ENCODE measurements around the gene CEP85L. TPM values are rescaled to one million over a fixed set of nuclear protein-coding genes. Genes with fewer than 3 reads are reported as not detected.
A peak's percentile ranks its signal among the peaks of the same experiment; 100 is the strongest.

CEP85L gene
- polyA plus RNA-seq, 1 experiment = 7.4 TPM

DNA sequence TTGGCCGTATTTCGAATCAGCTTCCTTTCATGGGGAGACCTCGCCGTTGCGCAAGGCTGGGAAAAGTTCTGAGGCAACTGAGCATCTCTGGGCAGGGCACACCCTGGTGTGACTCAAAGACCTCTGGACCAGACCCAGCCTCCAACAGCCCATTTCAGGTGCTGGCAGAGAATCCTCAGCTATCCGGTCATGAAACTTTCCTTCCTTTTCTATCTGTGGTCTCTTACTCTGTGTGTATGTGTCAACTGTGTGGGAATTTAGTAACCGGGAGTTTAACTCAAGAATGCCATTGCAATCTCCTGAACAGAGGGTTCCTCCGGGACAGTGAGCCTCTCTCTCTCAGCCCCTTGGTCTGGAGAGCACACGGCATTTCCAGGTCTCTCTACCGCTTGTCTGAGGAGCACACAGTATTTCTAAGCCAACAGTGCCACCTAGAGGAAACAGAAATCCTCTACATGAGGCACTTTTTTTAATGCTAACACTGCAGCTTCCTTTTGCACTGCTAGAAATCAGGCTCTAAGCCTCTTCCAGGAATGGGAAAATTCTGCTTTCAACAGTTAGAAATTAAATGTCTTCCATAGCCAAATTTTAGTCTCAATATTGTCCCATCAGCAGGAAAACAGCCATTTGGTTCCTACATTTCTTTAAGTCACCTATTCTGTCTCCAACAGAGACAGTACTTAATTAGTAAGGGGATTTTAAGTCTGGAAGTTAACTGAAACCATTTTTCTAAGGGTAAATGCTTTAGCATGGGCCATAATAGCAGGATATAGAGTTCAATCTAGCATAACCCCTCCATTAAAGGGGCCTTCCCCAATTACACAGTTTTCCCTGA lies 70.6 kb downstream of the CEP85L start:
- TF ChIP-seq, protein P1, sequence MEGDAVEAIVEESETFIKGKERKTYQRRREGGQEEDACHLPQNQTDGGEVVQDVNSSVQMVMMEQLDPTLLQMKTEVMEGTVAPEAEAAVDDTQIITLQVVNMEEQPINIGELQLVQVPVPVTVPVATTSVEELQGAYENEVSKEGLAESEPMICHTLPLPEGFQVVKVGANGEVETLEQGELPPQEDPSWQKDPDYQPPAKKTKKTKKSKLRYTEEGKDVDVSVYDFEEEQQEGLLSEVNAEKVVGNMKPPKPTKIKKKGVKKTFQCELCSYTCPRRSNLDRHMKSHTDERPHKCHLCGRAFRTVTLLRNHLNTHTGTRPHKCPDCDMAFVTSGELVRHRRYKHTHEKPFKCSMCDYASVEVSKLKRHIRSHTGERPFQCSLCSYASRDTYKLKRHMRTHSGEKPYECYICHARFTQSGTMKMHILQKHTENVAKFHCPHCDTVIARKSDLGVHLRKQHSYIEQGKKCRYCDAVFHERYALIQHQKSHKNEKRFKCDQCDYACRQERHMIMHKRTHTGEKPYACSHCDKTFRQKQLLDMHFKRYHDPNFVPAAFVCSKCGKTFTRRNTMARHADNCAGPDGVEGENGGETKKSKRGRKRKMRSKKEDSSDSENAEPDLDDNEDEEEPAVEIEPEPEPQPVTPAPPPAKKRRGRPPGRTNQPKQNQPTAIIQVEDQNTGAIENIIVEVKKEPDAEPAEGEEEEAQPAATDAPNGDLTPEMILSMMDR (IDR thresholded peaks at IDR 0.05; ENCODE audit: low read depth, low read length) = peak; percentile 68
- ChIA-PET POLR2A (no interaction called here), CTCF (interaction anchor here (0.6 to 8.9 kb wide), 24 partner anchors 10 to 296 kb away, joined by 3 to 93 read pairs (median 4); partner anchors contain the start of gene PLN)
- peak; percentile 30 for DNase-seq (ENCODE audit: low read depth, low spot score)
- H3K27me3 ChIP-seq (ENCODE audit: control insufficient read depth, insufficient read depth, low read length) = no peaks in the 10 kb centered on the region
- H3K27ac ChIP-seq (ENCODE audit: low read depth, low read length) = no peak overlapping the region
- no peak overlapping the region for H3K4me3 ChIP-seq (ENCODE audit: low read depth, low read length)
- H3K9me3 ChIP-seq (ENCODE audit: control insufficient read depth, insufficient read depth, low read length) = peaks cover 24% of the 10 kb centered on the region

DNA sequence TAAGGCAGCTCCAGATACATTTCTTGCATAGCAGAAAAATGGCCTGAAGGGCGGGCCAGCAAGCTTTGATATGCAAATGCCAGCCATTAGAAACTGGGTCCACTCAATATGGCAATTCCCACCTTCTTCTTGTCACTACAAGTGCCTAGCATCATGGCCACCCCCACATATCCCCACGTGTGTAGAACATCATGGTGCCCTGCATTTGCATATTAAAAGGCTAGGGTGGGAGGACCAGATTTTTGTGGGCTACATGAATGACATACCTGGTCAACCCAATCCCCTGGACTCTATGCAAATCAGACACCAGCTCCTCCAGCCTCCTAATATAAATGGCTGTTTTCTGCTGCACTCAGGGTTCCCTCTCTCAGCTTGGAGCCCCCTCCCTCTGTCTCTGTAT lies 71.6 kb downstream of the CEP85L start:
- CTCF ChIA-PET = interaction anchor here (0.6 to 8.9 kb wide), 21 partner anchors 9 to 295 kb away, joined by 3 to 93 read pairs (median 4); partner anchors contain the start of gene PLN
- no peak for DNase-seq (ENCODE audit: low read depth, low spot score)
- TF ChIP-seq, protein P1 (IDR thresholded peaks at IDR 0.05; ENCODE audit: low read depth, low read length) = no peak
- H3K27ac ChIP-seq (ENCODE audit: low read depth, low read length) = no peak overlapping the region
- no peaks in the 10 kb centered on the region for H3K27me3 ChIP-seq (ENCODE audit: control insufficient read depth, insufficient read depth, low read length)
- H3K4me3 ChIP-seq (ENCODE audit: low read depth, low read length) = no peak overlapping the region
- POLR2A ChIA-PET = no interaction called here
- peaks cover 26% of the 10 kb centered on the region for H3K9me3 ChIP-seq (ENCODE audit: control insufficient read depth, insufficient read depth, low read length)

GRCh38 chr6:118578617-118579016 lies 72.8 kb downstream of the CEP85L start:
- ChIA-PET CTCF (interaction anchor here (1.2 to 8.9 kb wide), 2 partner anchors 40 to 294 kb away, joined by 3 to 93 read pairs; no protein-coding TSS in a partner anchor), POLR2A (no interaction called here)
- Histone ChIP-seq H3K9me3 (ENCODE audit: control insufficient read depth, insufficient read depth, low read length) (peaks cover 35% of the 10 kb centered on the region), H3K4me3 (ENCODE audit: low read depth, low read length) (no peak overlapping the region), H3K27me3 (ENCODE audit: control insufficient read depth, insufficient read depth, low read length) (no peaks in the 10 kb centered on the region), H3K27ac (ENCODE audit: low read depth, low read length) (no peak overlapping the region)
- TF ChIP-seq, protein P1 (IDR thresholded peaks at IDR 0.05; ENCODE audit: low read depth, low read length) = no peak
- no peak for DNase-seq (ENCODE audit: low read depth, low spot score)

GRCh38 chr6:118577972-118578371 lies 73.4 kb downstream of the CEP85L start:
- CTCF ChIA-PET = interaction anchor here (0.7 kb wide), 1 partner anchor 293 kb away, joined by 5 read pairs; no protein-coding TSS in a partner anchor
- TF ChIP-seq, protein P1 (IDR thresholded peaks at IDR 0.05; ENCODE audit: low read depth, low read length) = no peak

More at GRCh38 chr6:118577972-118578371, 73.4 kb downstream of the CEP85L start:
- H3K27me3 ChIP-seq (ENCODE audit: control insufficient read depth, insufficient read depth, low read length) = no peaks in the 10 kb centered on the region
- DNase-seq (ENCODE audit: low read depth, low spot score) = no peak
- H3K27ac ChIP-seq (ENCODE audit: low read depth, low read length) = no peak overlapping the region
- POLR2A ChIA-PET = no interaction called here
- H3K4me3 ChIP-seq (ENCODE audit: low read depth, low read length) = no peak overlapping the region
- peaks cover 35% of the 10 kb centered on the region for H3K9me3 ChIP-seq (ENCODE audit: control insufficient read depth, insufficient read depth, low read length)
